Measurements from ENCODE around the gene WWC1. TPM values are rescaled to one million over a fixed set of nuclear protein-coding genes. Genes with fewer than 3 reads are reported as not detected.

The WWC1 gene
- total and polyA plus RNA-seq, 10 of the 15 experiments (the other 5 are each of a cell fraction or from before 2014, with no cell fraction given): 0.50 to 7.8 (median 2.5) TPM

DNA sequence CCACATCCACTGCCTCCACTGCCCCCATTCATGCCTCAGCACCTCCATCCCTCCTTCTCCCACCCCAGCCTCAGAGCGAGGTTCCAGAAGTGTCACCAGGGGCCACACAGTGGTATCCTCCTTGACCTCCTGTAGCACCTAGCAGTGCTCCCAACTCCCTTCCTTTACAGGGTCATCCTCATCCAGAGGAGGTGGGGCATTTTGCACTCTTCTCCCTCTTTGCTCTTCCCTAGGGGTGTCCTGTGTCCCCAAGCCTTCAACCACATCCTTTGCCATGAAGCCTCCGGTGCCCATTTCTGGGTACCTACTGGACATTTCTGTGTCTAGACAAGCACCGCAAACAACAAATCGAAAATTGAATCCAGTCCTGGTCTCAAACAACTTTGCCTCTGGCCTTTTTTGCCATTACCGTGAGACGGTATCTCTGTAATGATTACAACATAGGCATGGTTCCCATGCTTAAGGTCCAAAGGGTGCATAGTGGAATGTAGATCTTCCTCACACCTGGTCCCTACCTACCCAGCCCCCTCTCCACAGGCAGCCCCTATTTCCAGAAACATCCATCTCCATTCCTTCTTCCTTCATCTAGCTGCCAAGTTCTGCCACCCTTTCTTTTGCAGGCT, 17.6 kb downstream of the WWC1 start:
- DNase-seq (ENCODE audit: low read depth, low spot score) (no peak), FAIRE-seq (no peak), ATAC-seq (no peak)
- Histone ChIP-seq H3K79me2 (ENCODE audit: control insufficient read depth, insufficient read depth, low read length) (no peaks in the 10 kb centered on the region), H3K4me3 (no peak overlapping the region), H3K4me2 (ENCODE audit: control insufficient read depth, insufficient read depth) (no peak overlapping the region), H3K4me1 (ENCODE audit: control insufficient read depth, insufficient read depth, low read length) (peaks cover 3% of the 10 kb centered on the region; the same call in 1 of the 2 replicates), H3K27ac (ENCODE audit: control insufficient read depth, insufficient read depth) (no peak overlapping the region), H2AFZ (ENCODE audit: control insufficient read depth, low read depth, low read length) (no peak overlapping the region), H3K27me3 (replicated peaks in 1 of 2; ENCODE audit: control insufficient read depth in 2 of 2, insufficient read depth in 2 of 2, low read length in 1 of 2) (no peaks in the 10 kb centered on the region), H3K36me3 (ENCODE audit: control insufficient read depth in 2 of 2, insufficient read depth in 2 of 2, low read length in 1 of 2) (no peaks in the 10 kb centered on the region), H3K9ac (ENCODE audit: control insufficient read depth, insufficient read depth, low read length) (no peak overlapping the region), H4K20me1 (ENCODE audit: control insufficient read depth, insufficient read depth) (no peaks in the 10 kb centered on the region), H3K9me3 (replicated peaks; ENCODE audit: control insufficient read depth, insufficient read depth, low read length) (no peaks in the 10 kb centered on the region)
- intact Hi-C loops (cut with micrococcal nuclease; ENCODE audit: unreplicated experiment) (no loop called here), in situ Hi-C loops (cut with MboI) (no loop called here)
- POLR2A ChIA-PET: no interaction called here
- CTCF ChIA-PET: no interaction called here
- 88% methylated on average over 6 of the region's 6 CpGs for WGBS (ENCODE audit: insufficient coverage, insufficient replicate concordance, low lambda C conversion rate, missing lambda C conversion rate)
- RAD21 ChIA-PET (ENCODE audit: unreplicated experiment): no interaction called here
- BruUV-seq (replicated peaks): no TSS peak
- SMC1A ChIA-PET (ENCODE audit: uncharacterized antibody, unreplicated experiment): no interaction called here
- TF ChIP-seq NR2C2 (IDR thresholded peaks at IDR 0.05; ENCODE audit: borderline replicate concordance, control insufficient read depth, insufficient read length, low read depth) (no peak), CBX5 (IDR thresholded peaks at IDR 0.05; ENCODE audit: low read depth) (no peak), NFYA (IDR thresholded peaks at IDR 0.05; ENCODE audit: borderline replicate concordance, low read depth, low read length) (no peak), MYC (IDR thresholded peaks at IDR 0.05; ENCODE audit: insufficient read depth, insufficient read length, insufficient replicate concordance, low read length, severe bottlenecking) (no peak), IRF4 (IDR thresholded peaks at IDR 0.05; ENCODE audit: low read depth, low read length) (no peak), PAX5 (IDR thresholded peaks at IDR 0.05; ENCODE audit: borderline replicate concordance, low read depth, low read length) (no peak), HDGF (IDR thresholded peaks at IDR 0.05) (no peak), FOXM1 (IDR thresholded peaks at IDR 0.05; ENCODE audit: low read depth, low read length) (no peak), ZBTB33 (IDR thresholded peaks at IDR 0.05) (no peak), HDAC2 (IDR thresholded peaks at IDR 0.05) (no peak), GABPA (IDR thresholded peaks at IDR 0.05; ENCODE audit: low read depth) (no peak), BACH1 (IDR thresholded peaks at IDR 0.05; ENCODE audit: borderline replicate concordance) (no peak), IKZF1 (conservative IDR thresholded peaks at IDR 0.05) (no peak), SUPT20H (IDR thresholded peaks at IDR 0.05; ENCODE audit: borderline replicate concordance, control insufficient read depth, low read depth, low read length) (no peak), NBN (IDR thresholded peaks at IDR 0.05) (no peak)
- TF ChIP-seq, protein P1, sequence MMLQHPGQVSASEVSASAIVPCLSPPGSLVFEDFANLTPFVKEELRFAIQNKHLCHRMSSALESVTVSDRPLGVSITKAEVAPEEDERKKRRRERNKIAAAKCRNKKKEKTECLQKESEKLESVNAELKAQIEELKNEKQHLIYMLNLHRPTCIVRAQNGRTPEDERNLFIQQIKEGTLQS (IDR thresholded peaks at IDR 0.05; ENCODE audit: borderline replicate concordance, extremely low read depth, low read depth, low read length): no peak
- TF ChIP-seq, protein P2, sequence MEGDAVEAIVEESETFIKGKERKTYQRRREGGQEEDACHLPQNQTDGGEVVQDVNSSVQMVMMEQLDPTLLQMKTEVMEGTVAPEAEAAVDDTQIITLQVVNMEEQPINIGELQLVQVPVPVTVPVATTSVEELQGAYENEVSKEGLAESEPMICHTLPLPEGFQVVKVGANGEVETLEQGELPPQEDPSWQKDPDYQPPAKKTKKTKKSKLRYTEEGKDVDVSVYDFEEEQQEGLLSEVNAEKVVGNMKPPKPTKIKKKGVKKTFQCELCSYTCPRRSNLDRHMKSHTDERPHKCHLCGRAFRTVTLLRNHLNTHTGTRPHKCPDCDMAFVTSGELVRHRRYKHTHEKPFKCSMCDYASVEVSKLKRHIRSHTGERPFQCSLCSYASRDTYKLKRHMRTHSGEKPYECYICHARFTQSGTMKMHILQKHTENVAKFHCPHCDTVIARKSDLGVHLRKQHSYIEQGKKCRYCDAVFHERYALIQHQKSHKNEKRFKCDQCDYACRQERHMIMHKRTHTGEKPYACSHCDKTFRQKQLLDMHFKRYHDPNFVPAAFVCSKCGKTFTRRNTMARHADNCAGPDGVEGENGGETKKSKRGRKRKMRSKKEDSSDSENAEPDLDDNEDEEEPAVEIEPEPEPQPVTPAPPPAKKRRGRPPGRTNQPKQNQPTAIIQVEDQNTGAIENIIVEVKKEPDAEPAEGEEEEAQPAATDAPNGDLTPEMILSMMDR (IDR thresholded peaks at IDR 0.05 in 2 of 3, conservative IDR thresholded peaks at IDR 0.05 in 1 of 3; ENCODE audit: control insufficient read depth in 2 of 3, extremely low read depth in 1 of 3, insufficient read depth in 1 of 3, low read depth in 3 of 3, low read length in 3 of 3): no peak
- TF ChIP-seq, protein P3, sequence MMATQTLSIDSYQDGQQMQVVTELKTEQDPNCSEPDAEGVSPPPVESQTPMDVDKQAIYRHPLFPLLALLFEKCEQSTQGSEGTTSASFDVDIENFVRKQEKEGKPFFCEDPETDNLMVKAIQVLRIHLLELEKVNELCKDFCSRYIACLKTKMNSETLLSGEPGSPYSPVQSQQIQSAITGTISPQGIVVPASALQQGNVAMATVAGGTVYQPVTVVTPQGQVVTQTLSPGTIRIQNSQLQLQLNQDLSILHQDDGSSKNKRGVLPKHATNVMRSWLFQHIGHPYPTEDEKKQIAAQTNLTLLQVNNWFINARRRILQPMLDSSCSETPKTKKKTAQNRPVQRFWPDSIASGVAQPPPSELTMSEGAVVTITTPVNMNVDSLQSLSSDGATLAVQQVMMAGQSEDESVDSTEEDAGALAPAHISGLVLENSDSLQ (IDR thresholded peaks at IDR 0.05): no peak
